K562 (cell line): ENCODE data around the gene CLSTN1. TPM values are rescaled to one million over a fixed set of nuclear protein-coding genes. Genes with fewer than 3 reads are reported as not detected.

Source experiments
- BMI1 ChIP-seq: fragments of 150-350 bp; IDR thresholded peaks from 2 replicates; pipeline ENCODE4 v1.6.1; 2014; ENCODE audit warnings: low read length
- BRD4 ChIP-seq: fragments of 200-600 bp; sonication (generic); IDR thresholded peaks from 2 replicates; pipeline ENCODE4 v1.6.1; 2017; ENCODE audit warnings: inconsistent platforms
- EP300 ChIP-seq: IDR thresholded peaks from 2 replicates; pipeline ENCODE4 v1.6.1; 2012; ENCODE audit warnings: low read length, improper control_type of control experiment
- HMG20A ChIP-seq: fragments of 450-650 bp; formaldehyde crosslinking; conservative IDR thresholded peaks from 2 replicates; pipeline ENCODE4 v1.4.0; 2020; ENCODE audit warnings: mild to moderate bottlenecking, mixed read lengths
- MAFF ChIP-seq: IDR thresholded peaks from 2 replicates; pipeline ENCODE4 v1.6.1; 2012; ENCODE audit warnings: low read length, improper control_type of control experiment
- PCBP1 ChIP-seq: fragments of 200-400 bp; formaldehyde crosslinking; IDR thresholded peaks from 2 replicates; pipeline ENCODE4 v1.6.1; 2018; ENCODE audit warnings: mild to moderate bottlenecking, low read depth, low read length; ENCODE audit not compliant: poor library complexity, severe bottlenecking
- RB1 ChIP-seq: fragments of 450-650 bp; IDR thresholded peaks from 2 replicates; pipeline ENCODE4 v1.6.1; 2017; ENCODE audit warnings: low read depth, mild to moderate bottlenecking
- SAP30 ChIP-seq: fragments of 200-600 bp; sonication (generic); IDR thresholded peaks from 2 replicates; pipeline ENCODE4 v1.6.1; 2012; ENCODE audit warnings: borderline replicate concordance, low read depth, mild to moderate bottlenecking, moderate library complexity, low read length, control low read depth, inconsistent platforms; ENCODE audit not compliant: insufficient read depth, poor library complexity, severe bottlenecking
- ZNF143 ChIP-seq: sonication (generic); formaldehyde crosslinking; IDR thresholded peaks from 2 replicates; pipeline ENCODE4 v1.9.0; 2022; ENCODE audit warnings: mild to moderate bottlenecking, missing genetic modification reagents
- ZNF3 ChIP-seq: fragments of 250-450 bp; sonication (Bioruptor Pico); IDR thresholded peaks from 2 replicates; pipeline ENCODE4 v1.5.0; 2021; ENCODE audit warnings: mild to moderate bottlenecking, moderate library complexity
- polyA plus RNA-seq, 8 experiments: library from polyadenylated mRNA; depleted of rRNA in 4 of 8; stranded (reverse) in 5 of 8; unstranded in 3 of 8; fragments of >200 nt; fragmentation: Nextera tagmentation in 2 of 8; fragmentation: Illumina TruSeq in 1 of 8; extraction: Ambion mirVana in 2 of 8; extraction: Trizol in 1 of 8; gene quantifications; 2 replicates each; pipeline versions ENCODE4 v1.2.1 to v1.2.3, GENCODE V29; 2011 to 2014; ENCODE audit warnings: inconsistent platforms in 1 of 8, missing spikeins in 1 of 8
- total RNA-seq, 7 experiments: library from RNA; depleted of rRNA in 6 of 7; stranded (reverse); fragments of >200 nt in 6 of 7; fragmentation: Illumina TruSeq in 2 of 7; extraction: Trizol in 2 of 7; gene quantifications; 2 replicates each; pipeline versions ENCODE4 v1.2.1 to v1.2.3, GENCODE V29; 2011 to 2021; ENCODE audit warnings: low replicate concordance in 1 of 7
- TF ChIP-seq, protein P1 (sequence below): sonication (generic); formaldehyde crosslinking; IDR thresholded peaks from 2 replicates; pipeline ENCODE4 v1.8.1; 2022; ENCODE audit warnings: missing genetic modification reagents
- TF ChIP-seq, protein P2 (sequence below), 2 experiments: fragments of 450-650 bp; IDR thresholded peaks; 2 replicates each; pipeline ENCODE4 v1.6.1; 2016
- TF ChIP-seq, protein P3 (sequence below): fragments of 150-350 bp; IDR thresholded peaks from 2 replicates; pipeline ENCODE4 v1.6.1; 2014; ENCODE audit warnings: low read depth, mild to moderate bottlenecking, low read length, borderline replicate concordance
- TF ChIP-seq, protein P4 (sequence below): fragments of 250-450 bp; sonication (Bioruptor Pico); IDR thresholded peaks from 2 replicates; pipeline ENCODE4 v1.8.0; 2022; ENCODE audit warnings: inconsistent platforms
- TF ChIP-seq, protein P5 (sequence below): sonication (generic); formaldehyde crosslinking; IDR thresholded peaks from 2 replicates; pipeline ENCODE4 v1.4.0; 2020; ENCODE audit warnings: mild to moderate bottlenecking, missing genetic modification reagents
- TF ChIP-seq, protein P6 (sequence below): sonication (generic); IDR thresholded peaks from 2 replicates; pipeline ENCODE4 v1.6.1; 2016

The CLSTN1 gene
- total and polyA plus RNA-seq, 9 of the 15 experiments (the other 6 are each of a cell fraction or from before 2014, with no cell fraction given): 1.1 to 32.5 (median 13.3) TPM

DNA sequence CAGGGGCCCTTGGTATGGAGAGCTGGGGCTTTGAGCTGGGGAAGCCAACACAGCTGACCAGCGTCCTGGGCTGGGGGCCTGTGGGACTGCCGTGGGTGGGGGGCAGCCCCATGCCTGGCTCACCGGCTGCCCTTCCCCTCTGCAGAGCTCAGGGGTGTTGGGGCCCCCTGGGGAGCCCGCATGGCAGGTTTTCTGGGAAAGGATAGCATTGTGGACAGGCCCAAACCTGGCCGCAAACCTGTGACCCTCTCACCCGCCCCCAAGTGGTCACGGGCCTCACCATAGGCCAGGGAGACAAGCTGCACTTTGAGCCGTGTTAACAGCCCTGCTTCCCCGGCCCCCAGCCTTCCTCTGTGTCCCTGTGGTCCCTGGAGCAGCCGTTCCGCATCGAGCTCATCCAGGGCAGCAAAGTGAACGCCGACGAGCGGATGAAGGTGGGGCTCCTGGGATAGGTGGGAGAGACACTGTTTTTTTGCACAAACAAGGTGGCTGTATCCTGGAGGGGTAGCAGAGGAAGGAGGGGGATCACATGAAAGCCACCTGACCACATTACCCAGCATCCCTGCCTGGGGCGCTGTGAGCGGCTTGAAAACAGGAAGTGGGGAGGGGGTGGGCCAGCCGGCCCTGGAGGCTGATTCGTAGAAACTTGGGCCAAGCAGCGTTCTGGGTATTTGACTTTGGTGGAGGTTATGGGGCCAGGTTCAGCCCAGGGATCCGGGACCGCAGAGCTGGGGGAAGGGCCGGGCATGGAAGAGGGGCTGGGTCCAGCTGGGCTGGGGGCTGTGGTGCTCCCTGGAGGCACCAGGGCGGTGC, 106.4 kb downstream of the CLSTN1 start (continued):
- no peak for TF ChIP-seq HMG20A (CRISPR knock-in tag)
- TF ChIP-seq, protein P1, sequence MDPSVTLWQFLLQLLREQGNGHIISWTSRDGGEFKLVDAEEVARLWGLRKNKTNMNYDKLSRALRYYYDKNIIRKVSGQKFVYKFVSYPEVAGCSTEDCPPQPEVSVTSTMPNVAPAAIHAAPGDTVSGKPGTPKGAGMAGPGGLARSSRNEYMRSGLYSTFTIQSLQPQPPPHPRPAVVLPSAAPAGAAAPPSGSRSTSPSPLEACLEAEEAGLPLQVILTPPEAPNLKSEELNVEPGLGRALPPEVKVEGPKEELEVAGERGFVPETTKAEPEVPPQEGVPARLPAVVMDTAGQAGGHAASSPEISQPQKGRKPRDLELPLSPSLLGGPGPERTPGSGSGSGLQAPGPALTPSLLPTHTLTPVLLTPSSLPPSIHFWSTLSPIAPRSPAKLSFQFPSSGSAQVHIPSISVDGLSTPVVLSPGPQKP (CRISPR knock-in tag): no peak
- TF ChIP-seq, protein P2, sequence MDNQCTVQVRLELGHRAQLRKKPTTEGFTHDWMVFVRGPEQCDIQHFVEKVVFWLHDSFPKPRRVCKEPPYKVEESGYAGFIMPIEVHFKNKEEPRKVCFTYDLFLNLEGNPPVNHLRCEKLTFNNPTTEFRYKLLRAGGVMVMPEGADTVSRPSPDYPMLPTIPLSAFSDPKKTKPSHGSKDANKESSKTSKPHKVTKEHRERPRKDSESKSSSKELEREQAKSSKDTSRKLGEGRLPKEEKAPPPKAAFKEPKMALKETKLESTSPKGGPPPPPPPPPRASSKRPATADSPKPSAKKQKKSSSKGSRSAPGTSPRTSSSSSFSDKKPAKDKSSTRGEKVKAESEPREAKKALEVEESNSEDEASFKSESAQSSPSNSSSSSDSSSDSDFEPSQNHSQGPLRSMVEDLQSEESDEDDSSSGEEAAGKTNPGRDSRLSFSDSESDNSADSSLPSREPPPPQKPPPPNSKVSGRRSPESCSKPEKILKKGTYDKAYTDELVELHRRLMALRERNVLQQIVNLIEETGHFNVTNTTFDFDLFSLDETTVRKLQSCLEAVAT (IDR thresholded peaks at IDR 0.05): peak; percentile 15 to 98; a peak in 2 of 4 replicates
- TF ChIP-seq MAFF: 0 out of 2 replicates have a peak, but pooled peaks have one; percentile 0
- TF ChIP-seq, protein P3, sequence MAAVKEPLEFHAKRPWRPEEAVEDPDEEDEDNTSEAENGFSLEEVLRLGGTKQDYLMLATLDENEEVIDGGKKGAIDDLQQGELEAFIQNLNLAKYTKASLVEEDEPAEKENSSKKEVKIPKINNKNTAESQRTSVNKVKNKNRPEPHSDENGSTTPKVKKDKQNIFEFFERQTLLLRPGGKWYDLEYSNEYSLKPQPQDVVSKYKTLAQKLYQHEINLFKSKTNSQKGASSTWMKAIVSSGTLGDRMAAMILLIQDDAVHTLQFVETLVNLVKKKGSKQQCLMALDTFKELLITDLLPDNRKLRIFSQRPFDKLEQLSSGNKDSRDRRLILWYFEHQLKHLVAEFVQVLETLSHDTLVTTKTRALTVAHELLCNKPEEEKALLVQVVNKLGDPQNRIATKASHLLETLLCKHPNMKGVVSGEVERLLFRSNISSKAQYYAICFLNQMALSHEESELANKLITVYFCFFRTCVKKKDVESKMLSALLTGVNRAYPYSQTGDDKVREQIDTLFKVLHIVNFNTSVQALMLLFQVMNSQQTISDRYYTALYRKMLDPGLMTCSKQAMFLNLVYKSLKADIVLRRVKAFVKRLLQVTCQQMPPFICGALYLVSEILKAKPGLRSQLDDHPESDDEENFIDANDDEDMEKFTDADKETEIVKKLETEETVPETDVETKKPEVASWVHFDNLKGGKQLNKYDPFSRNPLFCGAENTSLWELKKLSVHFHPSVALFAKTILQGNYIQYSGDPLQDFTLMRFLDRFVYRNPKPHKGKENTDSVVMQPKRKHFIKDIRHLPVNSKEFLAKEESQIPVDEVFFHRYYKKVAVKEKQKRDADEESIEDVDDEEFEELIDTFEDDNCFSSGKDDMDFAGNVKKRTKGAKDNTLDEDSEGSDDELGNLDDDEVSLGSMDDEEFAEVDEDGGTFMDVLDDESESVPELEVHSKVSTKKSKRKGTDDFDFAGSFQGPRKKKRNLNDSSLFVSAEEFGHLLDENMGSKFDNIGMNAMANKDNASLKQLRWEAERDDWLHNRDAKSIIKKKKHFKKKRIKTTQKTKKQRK: no peak
- TF ChIP-seq EP300: peak; percentile 77
- TF ChIP-seq, protein P4, sequence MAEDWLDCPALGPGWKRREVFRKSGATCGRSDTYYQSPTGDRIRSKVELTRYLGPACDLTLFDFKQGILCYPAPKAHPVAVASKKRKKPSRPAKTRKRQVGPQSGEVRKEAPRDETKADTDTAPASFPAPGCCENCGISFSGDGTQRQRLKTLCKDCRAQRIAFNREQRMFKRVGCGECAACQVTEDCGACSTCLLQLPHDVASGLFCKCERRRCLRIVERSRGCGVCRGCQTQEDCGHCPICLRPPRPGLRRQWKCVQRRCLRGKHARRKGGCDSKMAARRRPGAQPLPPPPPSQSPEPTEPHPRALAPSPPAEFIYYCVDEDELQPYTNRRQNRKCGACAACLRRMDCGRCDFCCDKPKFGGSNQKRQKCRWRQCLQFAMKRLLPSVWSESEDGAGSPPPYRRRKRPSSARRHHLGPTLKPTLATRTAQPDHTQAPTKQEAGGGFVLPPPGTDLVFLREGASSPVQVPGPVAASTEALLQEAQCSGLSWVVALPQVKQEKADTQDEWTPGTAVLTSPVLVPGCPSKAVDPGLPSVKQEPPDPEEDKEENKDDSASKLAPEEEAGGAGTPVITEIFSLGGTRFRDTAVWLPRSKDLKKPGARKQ (CRISPR knock-in tag): no peak
- TF ChIP-seq BMI1: no peak
- peak; percentile 27 for TF ChIP-seq RB1
- TF ChIP-seq, protein P5, sequence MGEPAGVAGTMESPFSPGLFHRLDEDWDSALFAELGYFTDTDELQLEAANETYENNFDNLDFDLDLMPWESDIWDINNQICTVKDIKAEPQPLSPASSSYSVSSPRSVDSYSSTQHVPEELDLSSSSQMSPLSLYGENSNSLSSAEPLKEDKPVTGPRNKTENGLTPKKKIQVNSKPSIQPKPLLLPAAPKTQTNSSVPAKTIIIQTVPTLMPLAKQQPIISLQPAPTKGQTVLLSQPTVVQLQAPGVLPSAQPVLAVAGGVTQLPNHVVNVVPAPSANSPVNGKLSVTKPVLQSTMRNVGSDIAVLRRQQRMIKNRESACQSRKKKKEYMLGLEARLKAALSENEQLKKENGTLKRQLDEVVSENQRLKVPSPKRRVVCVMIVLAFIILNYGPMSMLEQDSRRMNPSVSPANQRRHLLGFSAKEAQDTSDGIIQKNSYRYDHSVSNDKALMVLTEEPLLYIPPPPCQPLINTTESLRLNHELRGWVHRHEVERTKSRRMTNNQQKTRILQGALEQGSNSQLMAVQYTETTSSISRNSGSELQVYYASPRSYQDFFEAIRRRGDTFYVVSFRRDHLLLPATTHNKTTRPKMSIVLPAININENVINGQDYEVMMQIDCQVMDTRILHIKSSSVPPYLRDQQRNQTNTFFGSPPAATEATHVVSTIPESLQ: no peak; the same call in 1 of the 2 replicates
- TF ChIP-seq, protein P6, sequence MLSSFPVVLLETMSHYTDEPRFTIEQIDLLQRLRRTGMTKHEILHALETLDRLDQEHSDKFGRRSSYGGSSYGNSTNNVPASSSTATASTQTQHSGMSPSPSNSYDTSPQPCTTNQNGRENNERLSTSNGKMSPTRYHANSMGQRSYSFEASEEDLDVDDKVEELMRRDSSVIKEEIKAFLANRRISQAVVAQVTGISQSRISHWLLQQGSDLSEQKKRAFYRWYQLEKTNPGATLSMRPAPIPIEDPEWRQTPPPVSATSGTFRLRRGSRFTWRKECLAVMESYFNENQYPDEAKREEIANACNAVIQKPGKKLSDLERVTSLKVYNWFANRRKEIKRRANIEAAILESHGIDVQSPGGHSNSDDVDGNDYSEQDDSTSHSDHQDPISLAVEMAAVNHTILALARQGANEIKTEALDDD: peak; percentile 28; the same call in 1 of the 2 replicates
- no peak for TF ChIP-seq SAP30
- no peak for TF ChIP-seq ZNF3 (CRISPR knock-in tag)
- peak; percentile 50 for TF ChIP-seq PCBP1
- TF ChIP-seq BRD4: no peak
- peak; percentile 82 for TF ChIP-seq ZNF143
